GM19025 (cell line): ENCODE results near the gene ZBTB42.
"Not testable (repeated sequence)": the region's sequence is repeated elsewhere in the genome, so short reads cannot be mapped to it uniquely, and the experiment has no call there.

ENCODE experiments used
- ATAC-seq: cut with Tn5 transposase; IDR thresholded peaks from one replicate; pipeline ENCODE4 v1.9.1; 2021; ENCODE audit warnings: mild to moderate bottlenecking, low read depth, moderate library complexity; ENCODE audit not compliant: unreplicated experiment

The ZBTB42 gene

GRCh38 chr14:104826189-104826860 is 25.4 kb downstream of the ZBTB42 start:
- ATAC-seq, result peak; percentile 78

- no peak for ATAC-seq
Observed at GRCh38 chr14:104826861-104827176, 25.9 kb downstream of the ZBTB42 start.

- ATAC-seq, result no peak
Observed at GRCh38 chr14:104827177-104828055, 26.5 kb downstream of the ZBTB42 start.

GRCh38 chr14:104830781-104831180 is 29.9 kb downstream of the ZBTB42 start:
- ATAC-seq, result no peak

- not testable (repeated sequence) for ATAC-seq
Observed at GRCh38 chr14:104836171-104836935, 35.5 kb downstream of the ZBTB42 start.

- ATAC-seq, result no peak
Observed at GRCh38 chr14:104841730-104842129, 40.8 kb downstream of the ZBTB42 start.

GRCh38 chr14:104843006-104843405 is 42.1 kb downstream of the ZBTB42 start:
- ATAC-seq, result no peak

GRCh38 chr14:104843442-104844305 is 42.8 kb downstream of the ZBTB42 start:
- ATAC-seq, result no peak

- no peak for ATAC-seq
Observed at GRCh38 chr14:104844306-104845032, 43.6 kb downstream of the ZBTB42 start.

- no peak for ATAC-seq
Observed at GRCh38 chr14:104845033-104845666, 44.2 kb downstream of the ZBTB42 start.

GRCh38 chr14:104845834-104846441 is 45.0 kb downstream of the ZBTB42 start:
- ATAC-seq, result no peak

GRCh38 chr14:104852280-104852663 is 51.4 kb downstream of the ZBTB42 start:
- ATAC-seq, result no peak
